Right atrium auricular region (tissue), 2 donors: ENCODE measurements around the gene RBP3. TPM values are rescaled to one million over a fixed set of nuclear protein-coding genes. Genes with fewer than 3 reads are reported as not detected.

Experiments
- DNase-seq: peaks from one replicate; pipeline ENCODE4 v3.0.0-alpha.2; 2019; ENCODE audit warnings: low spot score
- H3K27ac ChIP-seq, 2 donors: fragments of 200-600 bp; sonication (generic); 1 replicate in 1 of 2; 2 replicates in 1 of 2; pipeline ENCODE4 v1.5.1; 2016 to 2019
- H3K27me3 ChIP-seq, 2 donors: fragments of 200-600 bp; sonication (generic); one replicate each; pipeline versions ENCODE4 v1.5.1 to v1.6.0; 2017 to 2019
- H3K36me3 ChIP-seq: fragments of 200-600 bp; sonication (generic); one replicate; pipeline ENCODE4 v1.5.1; 2016
- H3K4me1 ChIP-seq, 2 donors: fragments of 200-600 bp; sonication (generic); one replicate each; pipeline versions ENCODE4 v1.5.1 to v1.6.0; 2017 to 2019
- H3K4me3 ChIP-seq, 2 donors: fragments of 200-600 bp; sonication (generic); 1 replicate in 1 of 2; 2 replicates in 1 of 2; pipeline ENCODE4 v1.5.1; 2017 to 2019; ENCODE audit warnings: mild to moderate bottlenecking in 1 of 2, moderate library complexity in 1 of 2
- H3K9me3 ChIP-seq, 2 donors: fragments of 200-600 bp; sonication (generic); one replicate each; pipeline ENCODE4 v1.5.1; 2019
- CTCF ChIP-seq, 2 donors: fragments of 200-600 bp; sonication (generic); IDR thresholded peaks; one replicate each; pipeline ENCODE4 v1.5.1; 2019; ENCODE audit warnings: antibody characterized with exemption in 2 of 2
- total RNA-seq, 2 donors: library from RNA; depleted of rRNA; stranded (reverse); fragments of >200 nt; gene quantifications; one replicate each; pipeline ENCODE4 v1.1.0, GENCODE V29; 2016

The RBP3 gene
- total RNA-seq, 2 donors from 2014 or later = not detected

- no peak for TF ChIP-seq CTCF (IDR thresholded peaks at IDR 0.05)
- H3K27me3 ChIP-seq = no peaks in the 10 kb centered on the region
- no peak overlapping the region for H3K4me3 ChIP-seq
- DNase-seq = no peak
- peaks cover 0 to 14% of the 10 kb centered on the region in 2 donors for H3K4me1 ChIP-seq
- H3K9me3 ChIP-seq = no peaks in the 10 kb centered on the region
- no peak overlapping the region for H3K27ac ChIP-seq
- H3K36me3 ChIP-seq = no peaks in the 10 kb centered on the region
These were observed 17.4 kb upstream of the RBP3 start for GRCh38 chr10:47330804-47331203.

- H3K36me3 ChIP-seq = no peaks in the 10 kb centered on the region
- no peak overlapping the region for H3K4me3 ChIP-seq
- peaks cover 0 to 7% of the 10 kb centered on the region in 2 donors for H3K4me1 ChIP-seq
- H3K27ac ChIP-seq = no peak overlapping the region
- TF ChIP-seq CTCF (IDR thresholded peaks at IDR 0.05) = no peak
- no peaks in the 10 kb centered on the region for H3K27me3 ChIP-seq
- no peak for DNase-seq
- H3K9me3 ChIP-seq = no peaks in the 10 kb centered on the region
These were observed 16.7 kb upstream of the RBP3 start for GRCh38 chr10:47331491-47331890.

- H3K4me3 ChIP-seq = no peak overlapping the region
- no peaks in the 10 kb centered on the region for H3K9me3 ChIP-seq
- H3K4me1 ChIP-seq = peaks cover 0 to 3% of the 10 kb centered on the region in 2 donors
- H3K36me3 ChIP-seq = no peaks in the 10 kb centered on the region
- no peak for TF ChIP-seq CTCF (IDR thresholded peaks at IDR 0.05)
- H3K27me3 ChIP-seq = no peaks in the 10 kb centered on the region
- no peak for DNase-seq
- H3K27ac ChIP-seq = no peak overlapping the region
These were observed 16.2 kb upstream of the RBP3 start for GRCh38 chr10:47331954-47332353.

GRCh38 chr10:47332371-47332770 is 15.8 kb upstream of the RBP3 start:
- no peak for TF ChIP-seq CTCF (IDR thresholded peaks at IDR 0.05)
- Histone ChIP-seq H3K4me1 (no peaks in the 10 kb centered on the region), H3K9me3 (no peaks in the 10 kb centered on the region), H3K4me3 (no peak overlapping the region), H3K27ac (no peak overlapping the region), H3K27me3 (no peaks in the 10 kb centered on the region), H3K36me3 (no peaks in the 10 kb centered on the region)
- no peak for DNase-seq

- TF ChIP-seq CTCF (IDR thresholded peaks at IDR 0.05) = no peak
- Histone ChIP-seq H3K4me3 (no peak overlapping the region), H3K27me3 (no peaks in the 10 kb centered on the region), H3K36me3 (no peaks in the 10 kb centered on the region), H3K9me3 (no peaks in the 10 kb centered on the region), H3K27ac (no peak overlapping the region), H3K4me1 (no peaks in the 10 kb centered on the region)
- no peak for DNase-seq
These were observed 15.2 kb upstream of the RBP3 start for GRCh38 chr10:47332946-47333345.

GRCh38 chr10:47333532-47333931 is 14.6 kb upstream of the RBP3 start:
- Histone ChIP-seq H3K4me1 (no peaks in the 10 kb centered on the region), H3K9me3 (no peaks in the 10 kb centered on the region), H3K27ac (no peak overlapping the region), H3K4me3 (no peak overlapping the region), H3K36me3 (no peaks in the 10 kb centered on the region), H3K27me3 (no peaks in the 10 kb centered on the region)
- no peak for DNase-seq
- TF ChIP-seq CTCF (IDR thresholded peaks at IDR 0.05) = no peak
